PC-9 (cell line): ENCODE measurements around the gene ACAT2. TPM values are rescaled to one million over a fixed set of nuclear protein-coding genes. Genes with fewer than 3 reads are reported as not detected.
"Not testable (repeated sequence)": the region's sequence is repeated elsewhere in the genome, so short reads cannot be mapped to it uniquely, and the experiment has no call there.

Experiments used
- BruUV-seq: library from RNA; stranded (reverse); fragments of 400-500 nt; replicated peaks from 2 replicates; lab custom pipeline; 2021; lab: Mats Ljungman, UMichigan
- CTCF ChIA-PET: fragments of 300-600 bp; sonication (Branson Sonifier 250); formaldehyde crosslinking; loops from one replicate; lab custom pipeline; 2022; ENCODE audit warnings: antibody characterized with exemption; lab: Charles Lee
- POLR2A ChIA-PET: fragments of 300-600 bp; sonication (Branson Sonifier 250); formaldehyde crosslinking; loops from one replicate; lab custom pipeline; 2022; ENCODE audit warnings: antibody characterized with exemption; ENCODE audit not compliant: unreplicated experiment; lab: Charles Lee
- DNase-seq, 2 experiments: peaks; one replicate each; pipeline versions ENCODE4 v3.0.0 to v3.0.0-alpha.2; 2015 to 2022; ENCODE audit warnings: mixed read lengths in 1 of 2
- H2AFZ ChIP-seq: fragments of 200-600 bp; sonication (generic); 2 replicates; pipeline ENCODE4 v1.8.1; 2017; ENCODE audit warnings: antibody characterized with exemption
- H3F3A ChIP-seq: fragments of 200-600 bp; sonication (generic); 2 replicates; pipeline ENCODE4 v1.8.1; 2017; ENCODE audit warnings: antibody characterized with exemption, mild to moderate bottlenecking, low read depth; ENCODE audit not compliant: insufficient read depth
- H3K27ac ChIP-seq: fragments of 200-600 bp; sonication (generic); 2 replicates; pipeline ENCODE4 v1.6.1; 2016; ENCODE audit warnings: mixed run types
- H3K27me3 ChIP-seq: fragments of 200-600 bp; sonication (generic); 2 replicates; pipeline ENCODE4 v1.6.1; 2016; ENCODE audit warnings: low read depth, mixed run types; ENCODE audit not compliant: insufficient read depth
- H3K36me3 ChIP-seq: fragments of 200-600 bp; sonication (generic); 2 replicates; pipeline ENCODE4 v1.6.1; 2016; ENCODE audit warnings: low read depth, mixed run types
- H3K4me1 ChIP-seq: fragments of 200-600 bp; sonication (generic); replicated peaks from 2 replicates; pipeline ENCODE4 v1.6.1; 2016; ENCODE audit warnings: mixed run types; ENCODE audit not compliant: insufficient read depth
- H3K4me2 ChIP-seq: fragments of 200-600 bp; sonication (generic); 2 replicates; pipeline ENCODE4 v1.6.1; 2017; ENCODE audit warnings: mixed run types
- H3K4me3 ChIP-seq: fragments of 200-600 bp; sonication (generic); 2 replicates; pipeline ENCODE4 v1.6.1; 2016; ENCODE audit warnings: mixed run types
- H3K79me2 ChIP-seq: fragments of 200-600 bp; sonication (generic); 2 replicates; pipeline ENCODE4 v1.6.1; 2017; ENCODE audit warnings: low read depth, mixed run types
- H3K9me2 ChIP-seq: fragments of 200-600 bp; sonication (generic); 2 replicates; pipeline ENCODE4 v1.8.1; 2017; ENCODE audit warnings: mild to moderate bottlenecking; ENCODE audit not compliant: insufficient read depth
- H3K9me3 ChIP-seq: fragments of 200-600 bp; sonication (generic); 2 replicates; pipeline ENCODE4 v1.8.1; 2016; ENCODE audit warnings: low read depth; ENCODE audit not compliant: insufficient read depth
- H4K20me1 ChIP-seq: fragments of 200-600 bp; sonication (generic); 2 replicates; pipeline ENCODE4 v1.8.1; 2017; ENCODE audit not compliant: insufficient read depth
- CTCF ChIP-seq: fragments of 200-600 bp; sonication (generic); conservative IDR thresholded peaks from 2 replicates; pipeline ENCODE4 v1.6.1; 2017; ENCODE audit warnings: mixed run types, antibody characterized with exemption, mild to moderate bottlenecking, moderate library complexity
- EZH2 ChIP-seq: fragments of 200-600 bp; sonication (generic); IDR thresholded peaks from 2 replicates; pipeline ENCODE4 v1.8.0; 2017; ENCODE audit warnings: antibody characterized with exemption, low read depth
- intact Hi-C: fragments of 100-400 bp; cut with micrococcal nuclease; formaldehyde crosslinking; loops from one replicate; pipeline ENCODE4 v1.10.0; 2022; ENCODE audit not compliant: unreplicated experiment
- total RNA-seq: library from RNA; stranded (reverse); gene quantifications from 2 replicates; pipeline ENCODE4 v1.2.3, GENCODE V29; 2021

ACAT2 gene
- total RNA-seq, 1 experiment from 2014 or later = 71.0 TPM

GRCh38 chr6:159746759-159747158 is 15.1 kb upstream of the ACAT2 start:
- no peak for DNase-seq
- H3K4me3 ChIP-seq = no peak overlapping the region
- ChIA-PET POLR2A (no interaction called here), CTCF (no interaction called here)
- peaks cover 5% of the 10 kb centered on the region for H4K20me1 ChIP-seq
- H3K4me2 ChIP-seq = no peak overlapping the region
- H3K4me1 ChIP-seq = no peaks in the 10 kb centered on the region
- no peak overlapping the region for H3K27ac ChIP-seq
- H3K27me3 ChIP-seq = no peaks in the 10 kb centered on the region
- H3K9me2 ChIP-seq = no peaks in the 10 kb centered on the region
- peaks cover 12% of the 10 kb centered on the region; the same call in 1 of the 2 replicates for H3K79me2 ChIP-seq
- no peaks in the 10 kb centered on the region for H3K9me3 ChIP-seq
- H2AFZ ChIP-seq = no peak overlapping the region
- TF ChIP-seq CTCF (no peak), EZH2 (no peak)
- H3F3A ChIP-seq = peaks cover 14% of the 10 kb centered on the region; the same call in 1 of the 2 replicates
- peaks cover 58% of the 10 kb centered on the region for H3K36me3 ChIP-seq
- intact Hi-C loops = no loop called here
- BruUV-seq = no TSS peak

GRCh38 chr6:159748127-159748526 is 13.7 kb upstream of the ACAT2 start:
- Histone ChIP-seq H3K79me2 (peaks cover 10% of the 10 kb centered on the region; the same call in 1 of the 2 replicates), H3F3A (peaks cover 14% of the 10 kb centered on the region; the same call in 1 of the 2 replicates), H3K36me3 (peaks cover 52% of the 10 kb centered on the region)
- H3K9me3 ChIP-seq, H3K27ac ChIP-seq, intact Hi-C loops, DNase-seq, H4K20me1 ChIP-seq, H3K27me3 ChIP-seq, POLR2A ChIA-PET, H3K4me2 ChIP-seq, H3K4me3 ChIP-seq, CTCF ChIA-PET, H3K9me2 ChIP-seq, H3K4me1 ChIP-seq, BruUV-seq, H2AFZ ChIP-seq: not testable (repeated sequence)

GRCh38 chr6:159751448-159751847 is 10.4 kb upstream of the ACAT2 start:
- CTCF ChIA-PET = no interaction called here
- H3K4me1 ChIP-seq = no peaks in the 10 kb centered on the region
- no peak overlapping the region for H3K4me3 ChIP-seq
- H3K9me2 ChIP-seq = no peaks in the 10 kb centered on the region
- peaks cover 27% of the 10 kb centered on the region for H3F3A ChIP-seq
- POLR2A ChIA-PET = no interaction called here
- H3K4me2 ChIP-seq = no peak overlapping the region
- H3K79me2 ChIP-seq = no peaks in the 10 kb centered on the region
- no peak overlapping the region for H2AFZ ChIP-seq
- no peak for DNase-seq
- no peaks in the 10 kb centered on the region for H3K27me3 ChIP-seq
- peaks cover 36% of the 10 kb centered on the region for H3K36me3 ChIP-seq
- TF ChIP-seq CTCF = no peak
- no peak for TF ChIP-seq EZH2
- no peak overlapping the region for H3K27ac ChIP-seq
- intact Hi-C loops = no loop called here
- no peaks in the 10 kb centered on the region for H3K9me3 ChIP-seq
- no TSS peak for BruUV-seq
- peaks cover 8% of the 10 kb centered on the region for H4K20me1 ChIP-seq
